IMR-90 (cell line): ENCODE measurements around the gene ETV3L. TPM values are rescaled to one million over a fixed set of nuclear protein-coding genes. Genes with fewer than 3 reads are reported as not detected.

ENCODE experiments used
- ATAC-seq: fragments of 200-7000 bp; cut with Tn5 transposase; 2 replicates; pipeline ENCODE4 v1.9.1; 2020; ENCODE audit warnings: low read depth, mild to moderate bottlenecking, moderate library complexity
- BruUV-seq: library from RNA; stranded (reverse); fragments of 400-500 nt; replicated peaks from 2 replicates; lab custom pipeline; 2021; lab: Mats Ljungman, UMichigan
- CTCF ChIA-PET: fragments of 300-600 bp; formaldehyde crosslinking; extraction: SDS; loops from one replicate; lab custom pipeline; 2021; ENCODE audit warnings: antibody characterized with exemption; lab: Yijun Ruan, JAX
- POLR2A ChIA-PET: fragments of 300-600 bp; sonication (Branson Sonifier 250); formaldehyde crosslinking; loops from one replicate; lab custom pipeline; 2022; ENCODE audit warnings: antibody characterized with exemption; ENCODE audit not compliant: unreplicated experiment; lab: Charles Lee
- DNase-seq: peaks from one replicate; pipeline ENCODE4 v3.0.0; 2013
- H2AFZ ChIP-seq: replicated peaks from 2 replicates; pipeline ENCODE3; 2013; ENCODE audit warnings: low read length, mild to moderate bottlenecking; ENCODE audit not compliant: poor library complexity
- H2AK5ac ChIP-seq: 2 replicates; pipeline ENCODE4 v1.6.1; 2013; ENCODE audit warnings: low read depth, low read length, inconsistent platforms
- H2AK9ac ChIP-seq: replicated peaks from 2 replicates; pipeline ENCODE3; 2013; ENCODE audit warnings: mild to moderate bottlenecking, low read depth, low read length, moderate library complexity; ENCODE audit not compliant: poor library complexity
- H2BK120ac ChIP-seq: 2 replicates; pipeline ENCODE4 v1.6.1; 2013; ENCODE audit warnings: low read depth, low read length, inconsistent platforms
- H2BK15ac ChIP-seq: 3 replicates; pipeline ENCODE4 v1.6.1; 2013; ENCODE audit warnings: low read depth, low read length, inconsistent platforms
- H2BK20ac ChIP-seq: 2 replicates; pipeline ENCODE4 v1.6.1; 2013; ENCODE audit warnings: low read depth, mild to moderate bottlenecking, inconsistent platforms, low read length, moderate library complexity
- H2BK5ac ChIP-seq: 2 replicates; pipeline ENCODE4 v1.6.1; 2013; ENCODE audit warnings: mild to moderate bottlenecking, low read depth, low read length, inconsistent platforms; ENCODE audit not compliant: poor library complexity, severe bottlenecking
- H3K14ac ChIP-seq: replicated peaks from 2 replicates; pipeline ENCODE4 v1.6.1; 2013; ENCODE audit warnings: low read depth, low read length, inconsistent platforms
- H3K18ac ChIP-seq: 2 replicates; pipeline ENCODE4 v1.6.1; 2013; ENCODE audit warnings: low read depth, low read length, control low read depth
- H3K23ac ChIP-seq: 2 replicates; pipeline ENCODE4 v1.6.1; 2013; ENCODE audit warnings: low read depth, low read length, inconsistent platforms
- H3K27ac ChIP-seq: 2 replicates; pipeline ENCODE4 v1.5.1; 2013; ENCODE audit warnings: mild to moderate bottlenecking, control low read depth, low read length; ENCODE audit not compliant: insufficient read depth
- H3K27me3 ChIP-seq: 2 replicates; pipeline ENCODE4 v1.6.1; 2013; ENCODE audit warnings: low read length; ENCODE audit not compliant: control insufficient read depth, insufficient read depth
- H3K36me3 ChIP-seq: 2 replicates; pipeline ENCODE4 v1.6.1; 2013; ENCODE audit warnings: low read length, mixed read lengths; ENCODE audit not compliant: control insufficient read depth, insufficient read depth
- H3K4ac ChIP-seq: 2 replicates; pipeline ENCODE4 v1.6.1; 2013; ENCODE audit warnings: low read depth, low read length, inconsistent platforms
- H3K4me1 ChIP-seq: 2 replicates; pipeline ENCODE4 v1.6.1; 2013; ENCODE audit warnings: low read length, mixed read lengths; ENCODE audit not compliant: control insufficient read depth, insufficient read depth
- H3K4me2 ChIP-seq: 2 replicates; pipeline ENCODE4 v1.6.1; 2013; ENCODE audit warnings: low read depth, mild to moderate bottlenecking, control low read depth, low read length, moderate library complexity
- H3K4me3 ChIP-seq: 2 replicates; pipeline ENCODE4 v1.5.1; 2013; ENCODE audit warnings: low read depth, mild to moderate bottlenecking, control low read depth, low read length, moderate library complexity; ENCODE audit not compliant: insufficient read depth
- H3K56ac ChIP-seq: 2 replicates; pipeline ENCODE4 v1.6.1; 2013; ENCODE audit warnings: low read length, inconsistent platforms; ENCODE audit not compliant: insufficient read depth; ENCODE audit errors: extremely low read depth
- H3K79me1 ChIP-seq, 2 experiments: 2 replicates each; pipeline ENCODE4 v1.6.1; 2013; ENCODE audit warnings: low read length in 2 of 2, inconsistent platforms in 1 of 2, low read depth in 1 of 2
- H3K9ac ChIP-seq: 2 replicates; pipeline ENCODE4 v1.6.1; 2013; ENCODE audit warnings: low read depth, low read length, control low read depth
- H3K9me1 ChIP-seq: 2 replicates; pipeline ENCODE4 v1.6.1; 2013; ENCODE audit warnings: low read length, inconsistent platforms; ENCODE audit not compliant: insufficient read depth
- H3K9me3 ChIP-seq: 2 replicates; pipeline ENCODE4 v1.6.1; 2013; ENCODE audit warnings: low read length; ENCODE audit not compliant: control insufficient read depth, insufficient read depth
- H4K20me1 ChIP-seq: 2 replicates; pipeline ENCODE4 v1.6.1; 2013; ENCODE audit warnings: low read length, inconsistent platforms; ENCODE audit not compliant: insufficient read depth
- H4K5ac ChIP-seq: 2 replicates; pipeline ENCODE4 v1.6.1; 2013; ENCODE audit warnings: mild to moderate bottlenecking, low read depth, low read length, control low read depth
- H4K8ac ChIP-seq, 2 experiments: 2 replicates each; pipeline ENCODE4 v1.6.1; 2013; ENCODE audit warnings: low read depth in 2 of 2, low read length in 2 of 2, control low read depth in 1 of 2, inconsistent platforms in 1 of 2
- H4K91ac ChIP-seq: 2 replicates; pipeline ENCODE4 v1.6.1; 2013; ENCODE audit warnings: low read depth, low read length, inconsistent platforms; ENCODE audit not compliant: insufficient read depth
- NFE2L2 ChIP-seq: fragments of 150-350 bp; IDR thresholded peaks from 2 replicates; pipeline ENCODE4 v1.6.1; 2016; ENCODE audit warnings: low read depth, mild to moderate bottlenecking, low read length
- WGBS, 2 experiments: methylation state at CpG; one replicate each; pipeline versions ENCODE4 v1.1.5 to v1.1.7; 2013; ENCODE audit warnings: missing lambda C conversion rate in 2 of 2; ENCODE audit not compliant: insufficient read length in 1 of 2; ENCODE audit errors: extremely low coverage in 2 of 2; 5-methylcytosine and 5-hydroxymethylcytosine counted together
- dilution Hi-C: fragments of 300-500 bp; cut with HindIII; formaldehyde crosslinking; loops from one replicate; pipeline ENCODE4 v1.14.3; 2018; ENCODE audit warnings: low sequenced_read_pairs; ENCODE audit not compliant: unreplicated experiment
- in situ Hi-C: fragments of 300-500 bp; cut with MboI; formaldehyde crosslinking; loops from 3 replicates; pipeline ENCODE4 v1.14.3; 2019; ENCODE audit warnings: low sequenced_read_pairs, inconsistent platforms, mixed read lengths
- intact Hi-C: fragments of 100-400 bp; cut with micrococcal nuclease; formaldehyde crosslinking; loops from 2 replicates; pipeline ENCODE4 v1.10.0; 2022
- polyA plus RNA-seq, 3 experiments: library from polyadenylated mRNA; depleted of rRNA; stranded (reverse); fragments of >200 nt; gene quantifications; 2 replicates each; pipeline ENCODE4 v1.2.3, GENCODE V29; 2012; ENCODE audit warnings: low replicate concordance in 1 of 3
- total RNA-seq: library from RNA; depleted of rRNA; stranded (reverse); fragments of >200 nt; gene quantifications from 2 replicates; pipeline ENCODE4 v1.2.3, GENCODE V29; 2012

The ETV3L gene
- total and polyA plus RNA-seq, 2 of the 4 experiments (the other 2 are of a cell fraction) = not detected

GRCh38 chr1:157114183-157115121 is 14.8 kb upstream of the ETV3L start:
- Histone ChIP-seq H2AFZ (peak overlapping the region; percentile 34), H3K4me3 (no peak overlapping the region), H3K79me1 (no peaks in the 10 kb centered on the region), H3K9me1 (0 out of 2 replicates have a peak, but pooled peaks cover 7% of the 10 kb centered on the region), H2BK5ac (no peak overlapping the region), H3K4me2 (no peak overlapping the region), H3K14ac (no peak overlapping the region), H4K8ac (no peak overlapping the region), H3K56ac (no peak overlapping the region), H3K23ac (no peak overlapping the region), H2AK5ac (no peak overlapping the region), H4K91ac (no peak overlapping the region), H4K5ac (no peak overlapping the region), H2BK15ac (no peak overlapping the region), H3K18ac (no peak overlapping the region), H4K20me1 (no peaks in the 10 kb centered on the region), H2BK20ac (no peak overlapping the region), H3K4me1 (no peaks in the 10 kb centered on the region), H3K4ac (no peak overlapping the region), H2AK9ac (no peak overlapping the region), H3K9ac (no peak overlapping the region), H3K9me3 (no peaks in the 10 kb centered on the region), H3K27ac (no peak overlapping the region), H3K27me3 (peaks cover 16% of the 10 kb centered on the region), H2BK120ac (no peak overlapping the region), H3K36me3 (no peaks in the 10 kb centered on the region)
- dilution Hi-C loops = no loop called here
- BruUV-seq = no TSS peak
- intact Hi-C loops = no loop called here
- in situ Hi-C loops = no loop called here
- WGBS, 2 experiments = 63% methylated on average over 15 of the region's 18 CpGs; no CpG with 5 or more reads in 1 of the 2 experiments
- TF ChIP-seq NFE2L2 = no peak
- no peak for ATAC-seq
- DNase-seq = no peak
- ChIA-PET POLR2A (no interaction called here), CTCF (no interaction called here)
